ENCODE data around the gene SYNRG. TPM values are rescaled to one million over a fixed set of nuclear protein-coding genes. Genes with fewer than 3 reads are reported as not detected.

SYNRG gene
- total and polyA plus RNA-seq, 2 of the 13 experiments (the other 11 are each of a cell fraction or from before 2014, with no cell fraction given) = 7.3 to 8.7 TPM

GRCh38 chr17:37614823-37615222 is 5.6 kb upstream of the SYNRG start:
- Histone ChIP-seq H2AFZ (ENCODE audit: low read length) (no peak overlapping the region), H3K9me3 (ENCODE audit: low read length) (no peaks in the 10 kb centered on the region), H3K4me3 (replicated peaks in 1 of 3; ENCODE audit: insufficient read depth in 1 of 3, low read depth in 2 of 3, low read length in 3 of 3) (no peak overlapping the region), H3K36me3 (replicated peaks in 1 of 2; ENCODE audit: control insufficient read depth in 1 of 2, insufficient read depth in 2 of 2, low read length in 2 of 2) (peaks cover 1 to 55% of the 10 kb centered on the region in 2 experiments; a peak in 3 of 5 replicates), H3K4me1 (ENCODE audit: insufficient read depth, low read length) (no peaks in the 10 kb centered on the region), H3K27me3 (ENCODE audit: control insufficient read depth in 1 of 2, insufficient read depth in 2 of 2, low read length in 2 of 2) (no peaks in the 10 kb centered on the region), H3K9ac (ENCODE audit: insufficient read depth, low read depth, low read length) (no peak overlapping the region), H4K20me1 (ENCODE audit: insufficient read depth, low read length) (no peaks in the 10 kb centered on the region), H3K4me2 (ENCODE audit: low read depth, low read length) (no peak overlapping the region), H3K79me2 (ENCODE audit: insufficient read depth, low read length) (no peaks in the 10 kb centered on the region), H3K27ac (ENCODE audit: extremely low read length, insufficient read depth, low read length) (no peak overlapping the region)
- no TSS peak for BruUV-seq (replicated peaks)
- ChIA-PET POLR2A (no interaction called here), CTCF (ENCODE audit: low intra/inter-chr PET ratio, low total read pairs) (no interaction called here)
- WGBS (ENCODE audit: low lambda C conversion rate) = 97% methylated on average over 2 of the region's 2 CpGs
- in situ Hi-C loops (cut with HindIII; ENCODE audit: extremely low pct_ligation_motif_present, low pct_unique_long_range_greater_than_20kb) = no loop called here
- intact Hi-C loops (cut with micrococcal nuclease; ENCODE audit: unreplicated experiment) = no loop called here
- no peak for DNase-seq (ENCODE audit: low spot score)
- no peak for ATAC-seq
- TF ChIP-seq MEF2D (CRISPR knock-in tag; IDR thresholded peaks at IDR 0.05) (no peak), RARA (CRISPR knock-in tag; IDR thresholded peaks at IDR 0.05) (no peak), ZNF883 (CRISPR knock-in tag; IDR thresholded peaks at IDR 0.05; ENCODE audit: not compliant biosample characterization) (no peak), HMG20B (CRISPR knock-in tag; conservative IDR thresholded peaks at IDR 0.05) (no peak), CCDC6 (CRISPR knock-in tag; IDR thresholded peaks at IDR 0.05) (no peak), GZF1 (CRISPR knock-in tag; IDR thresholded peaks at IDR 0.05) (no peak), ZNF354B (CRISPR knock-in tag; IDR thresholded peaks at IDR 0.05) (no peak), TBX2 (CRISPR knock-in tag; IDR thresholded peaks at IDR 0.05; ENCODE audit: borderline replicate concordance) (no peak), TMF1 (CRISPR knock-in tag; IDR thresholded peaks at IDR 0.05; ENCODE audit: low read depth) (no peak), ZNF737 (CRISPR knock-in tag; IDR thresholded peaks at IDR 0.05; ENCODE audit: borderline replicate concordance) (no peak), ZSCAN9 (CRISPR knock-in tag; IDR thresholded peaks at IDR 0.05; ENCODE audit: borderline replicate concordance) (no peak), SAP130 (CRISPR knock-in tag; IDR thresholded peaks at IDR 0.05; ENCODE audit: low read depth) (no peak), ELF1 (CRISPR knock-in tag; IDR thresholded peaks at IDR 0.05) (no peak), MZF1 (CRISPR knock-in tag; IDR thresholded peaks at IDR 0.05; ENCODE audit: borderline replicate concordance) (no peak)
- TF ChIP-seq, protein P1, sequence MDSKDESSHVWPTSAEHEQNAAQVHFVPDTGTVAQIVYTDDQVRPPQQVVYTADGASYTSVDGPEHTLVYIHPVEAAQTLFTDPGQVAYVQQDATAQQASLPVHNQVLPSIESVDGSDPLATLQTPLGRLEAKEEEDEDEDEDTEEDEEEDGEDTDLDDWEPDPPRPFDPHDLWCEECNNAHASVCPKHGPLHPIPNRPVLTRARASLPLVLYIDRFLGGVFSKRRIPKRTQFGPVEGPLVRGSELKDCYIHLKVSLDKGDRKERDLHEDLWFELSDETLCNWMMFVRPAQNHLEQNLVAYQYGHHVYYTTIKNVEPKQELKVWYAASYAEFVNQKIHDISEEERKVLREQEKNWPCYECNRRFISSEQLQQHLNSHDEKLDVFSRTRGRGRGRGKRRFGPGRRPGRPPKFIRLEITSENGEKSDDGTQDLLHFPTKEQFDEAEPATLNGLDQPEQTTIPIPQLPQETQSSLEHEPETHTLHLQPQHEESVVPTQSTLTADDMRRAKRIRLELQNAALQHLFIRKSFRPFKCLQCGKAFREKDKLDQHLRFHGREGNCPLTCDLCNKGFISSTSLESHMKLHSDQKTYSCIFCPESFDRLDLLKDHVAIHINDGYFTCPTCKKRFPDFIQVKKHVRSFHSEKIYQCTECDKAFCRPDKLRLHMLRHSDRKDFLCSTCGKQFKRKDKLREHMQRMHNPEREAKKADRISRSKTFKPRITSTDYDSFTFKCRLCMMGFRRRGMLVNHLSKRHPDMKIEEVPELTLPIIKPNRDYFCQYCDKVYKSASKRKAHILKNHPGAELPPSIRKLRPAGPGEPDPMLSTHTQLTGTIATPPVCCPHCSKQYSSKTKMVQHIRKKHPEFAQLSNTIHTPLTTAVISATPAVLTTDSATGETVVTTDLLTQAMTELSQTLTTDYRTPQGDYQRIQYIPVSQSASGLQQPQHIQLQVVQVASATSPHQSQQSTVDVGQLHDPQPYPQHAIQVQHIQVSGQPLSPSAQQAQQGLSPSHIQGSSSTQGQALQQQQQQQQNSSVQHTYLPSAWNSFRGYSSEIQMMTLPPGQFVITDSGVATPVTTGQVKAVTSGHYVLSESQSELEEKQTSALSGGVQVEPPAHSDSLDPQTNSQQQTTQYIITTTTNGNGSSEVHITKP (CRISPR knock-in tag; IDR thresholded peaks at IDR 0.05; ENCODE audit: low read depth) = no peak
- TF ChIP-seq, protein P2, sequence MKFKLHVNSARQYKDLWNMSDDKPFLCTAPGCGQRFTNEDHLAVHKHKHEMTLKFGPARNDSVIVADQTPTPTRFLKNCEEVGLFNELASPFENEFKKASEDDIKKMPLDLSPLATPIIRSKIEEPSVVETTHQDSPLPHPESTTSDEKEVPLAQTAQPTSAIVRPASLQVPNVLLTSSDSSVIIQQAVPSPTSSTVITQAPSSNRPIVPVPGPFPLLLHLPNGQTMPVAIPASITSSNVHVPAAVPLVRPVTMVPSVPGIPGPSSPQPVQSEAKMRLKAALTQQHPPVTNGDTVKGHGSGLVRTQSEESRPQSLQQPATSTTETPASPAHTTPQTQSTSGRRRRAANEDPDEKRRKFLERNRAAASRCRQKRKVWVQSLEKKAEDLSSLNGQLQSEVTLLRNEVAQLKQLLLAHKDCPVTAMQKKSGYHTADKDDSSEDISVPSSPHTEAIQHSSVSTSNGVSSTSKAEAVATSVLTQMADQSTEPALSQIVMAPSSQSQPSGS (CRISPR knock-in tag; IDR thresholded peaks at IDR 0.05) = no peak
- FAIRE-seq = no peak

All from HepG2 (cell line).